RWPE2 (cell line): Measurements from ENCODE around the gene DPF3.
A peak's percentile ranks its signal among the peaks of the same experiment; 100 is the strongest.

Source experiments
- ATAC-seq: fragments of 200-7000 bp; cut with Tn5 transposase; 3 replicates; pipeline ENCODE4 v1.9.1; 2021; ENCODE audit warnings: low read depth
- DNase-seq: peaks from one replicate; pipeline ENCODE4 v3.0.0-alpha.2; 2020; ENCODE audit warnings: low spot score
- H3K27ac ChIP-seq: fragments of 450-650 bp; 2 replicates; pipeline ENCODE4 v1.5.1; 2017; ENCODE audit warnings: mild to moderate bottlenecking; ENCODE audit not compliant: poor library complexity, severe bottlenecking
- H3K27me3 ChIP-seq: fragments of 250-450 bp; sonication (Bioruptor Pico); 2 replicates; pipeline ENCODE4 v1.5.1; 2021; ENCODE audit warnings: mild to moderate bottlenecking, moderate library complexity; ENCODE audit not compliant: insufficient read depth, poor library complexity, severe bottlenecking
- H3K36me3 ChIP-seq: fragments of 250-450 bp; sonication (Bioruptor Pico); 2 replicates; pipeline ENCODE4 v1.5.1; 2020; ENCODE audit warnings: low read depth, mild to moderate bottlenecking, moderate library complexity
- H3K4me1 ChIP-seq: fragments of 250-450 bp; sonication (Bioruptor Pico); 2 replicates; pipeline ENCODE4 v1.5.1; 2021; ENCODE audit warnings: mild to moderate bottlenecking, moderate library complexity; ENCODE audit not compliant: insufficient read depth, poor library complexity, severe bottlenecking
- H3K4me3 ChIP-seq: fragments of 250-450 bp; sonication (Bioruptor Pico); 2 replicates; pipeline ENCODE4 v1.5.1; 2021; ENCODE audit warnings: mild to moderate bottlenecking, moderate library complexity; ENCODE audit not compliant: severe bottlenecking
- H3K9me3 ChIP-seq: fragments of 250-450 bp; sonication (Bioruptor Pico); 2 replicates; pipeline ENCODE4 v1.5.1; 2021; ENCODE audit warnings: mild to moderate bottlenecking, moderate library complexity; ENCODE audit not compliant: severe bottlenecking
- TF ChIP-seq, protein P1 (sequence below): fragments of 450-650 bp; IDR thresholded peaks from one replicate; pipeline ENCODE4 v1.5.1; 2017; ENCODE audit warnings: mild to moderate bottlenecking, moderate library complexity; ENCODE audit not compliant: poor library complexity, severe bottlenecking

The DPF3 gene

DNA sequence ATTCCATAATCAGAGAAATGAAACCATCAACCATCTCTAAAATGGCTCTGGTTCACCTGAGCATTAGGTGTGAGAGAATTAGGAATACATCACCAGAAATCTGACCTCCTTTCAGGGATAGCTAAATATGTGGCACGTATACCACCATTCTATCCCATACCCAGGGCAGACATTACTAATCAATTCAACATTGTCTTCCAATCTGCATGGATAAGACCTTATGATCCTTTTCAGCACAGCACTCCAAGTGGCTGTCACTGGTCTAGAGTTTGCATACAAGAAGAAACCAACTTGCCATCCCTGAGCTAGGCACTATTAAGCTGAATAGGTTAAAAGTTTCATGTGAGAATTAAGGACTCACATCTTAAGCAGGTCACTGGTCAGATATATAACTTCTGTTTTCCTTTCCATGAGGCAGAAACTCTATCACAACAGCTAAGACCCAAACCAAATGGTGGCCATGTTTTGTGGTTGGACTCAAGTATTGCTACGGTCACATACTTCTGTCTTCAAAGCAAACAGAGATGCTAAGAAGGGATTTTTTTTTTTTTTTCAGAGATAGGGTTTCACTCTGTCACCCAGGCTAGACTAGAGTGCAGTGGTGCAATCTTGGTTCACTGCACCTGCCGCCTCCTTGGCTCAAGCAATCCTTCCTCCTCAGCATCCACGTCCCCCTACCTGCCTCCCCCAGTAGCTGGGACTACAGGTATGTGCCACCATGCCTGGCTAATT is 249.0 kb downstream of the DPF3 start:
- Histone ChIP-seq H3K4me3 (no peak overlapping the region), H3K9me3 (no peaks in the 10 kb centered on the region), H3K27ac (no peak overlapping the region), H3K27me3 (no peaks in the 10 kb centered on the region), H3K36me3 (no peaks in the 10 kb centered on the region), H3K4me1 (peaks cover 13% of the 10 kb centered on the region)
- no peak for DNase-seq
- no peak for ATAC-seq
- TF ChIP-seq, protein P1, sequence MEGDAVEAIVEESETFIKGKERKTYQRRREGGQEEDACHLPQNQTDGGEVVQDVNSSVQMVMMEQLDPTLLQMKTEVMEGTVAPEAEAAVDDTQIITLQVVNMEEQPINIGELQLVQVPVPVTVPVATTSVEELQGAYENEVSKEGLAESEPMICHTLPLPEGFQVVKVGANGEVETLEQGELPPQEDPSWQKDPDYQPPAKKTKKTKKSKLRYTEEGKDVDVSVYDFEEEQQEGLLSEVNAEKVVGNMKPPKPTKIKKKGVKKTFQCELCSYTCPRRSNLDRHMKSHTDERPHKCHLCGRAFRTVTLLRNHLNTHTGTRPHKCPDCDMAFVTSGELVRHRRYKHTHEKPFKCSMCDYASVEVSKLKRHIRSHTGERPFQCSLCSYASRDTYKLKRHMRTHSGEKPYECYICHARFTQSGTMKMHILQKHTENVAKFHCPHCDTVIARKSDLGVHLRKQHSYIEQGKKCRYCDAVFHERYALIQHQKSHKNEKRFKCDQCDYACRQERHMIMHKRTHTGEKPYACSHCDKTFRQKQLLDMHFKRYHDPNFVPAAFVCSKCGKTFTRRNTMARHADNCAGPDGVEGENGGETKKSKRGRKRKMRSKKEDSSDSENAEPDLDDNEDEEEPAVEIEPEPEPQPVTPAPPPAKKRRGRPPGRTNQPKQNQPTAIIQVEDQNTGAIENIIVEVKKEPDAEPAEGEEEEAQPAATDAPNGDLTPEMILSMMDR, result no peak

DNA sequence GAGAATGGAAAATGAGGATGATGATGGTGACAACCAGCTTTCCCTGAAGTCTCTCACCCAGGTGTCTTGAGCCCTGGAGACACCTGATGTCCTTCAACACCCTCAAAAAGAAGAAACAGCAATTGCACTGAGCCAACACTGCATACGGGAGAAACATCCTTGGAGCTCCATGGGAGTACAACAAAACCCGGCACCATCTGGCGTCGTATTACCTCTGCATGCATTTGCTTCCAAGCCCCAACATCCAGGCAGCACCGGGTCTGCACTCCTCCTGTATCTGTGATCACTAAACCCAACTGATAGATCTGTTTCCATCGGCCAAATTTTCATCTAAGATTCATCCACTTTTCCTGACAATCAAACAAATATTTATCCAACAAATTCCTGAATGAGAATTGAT is 249.9 kb downstream of the DPF3 start:
- DNase-seq (no peak), ATAC-seq (no peak)
- H3K9me3 ChIP-seq, result no peaks in the 10 kb centered on the region
- TF ChIP-seq, protein P1, result no peak
- H3K4me1 ChIP-seq, result peaks cover 13% of the 10 kb centered on the region
- H3K27me3 ChIP-seq, result no peaks in the 10 kb centered on the region
- no peak overlapping the region for H3K4me3 ChIP-seq
- no peaks in the 10 kb centered on the region for H3K36me3 ChIP-seq
- peak overlapping the region; percentile 69 for H3K27ac ChIP-seq

DNA sequence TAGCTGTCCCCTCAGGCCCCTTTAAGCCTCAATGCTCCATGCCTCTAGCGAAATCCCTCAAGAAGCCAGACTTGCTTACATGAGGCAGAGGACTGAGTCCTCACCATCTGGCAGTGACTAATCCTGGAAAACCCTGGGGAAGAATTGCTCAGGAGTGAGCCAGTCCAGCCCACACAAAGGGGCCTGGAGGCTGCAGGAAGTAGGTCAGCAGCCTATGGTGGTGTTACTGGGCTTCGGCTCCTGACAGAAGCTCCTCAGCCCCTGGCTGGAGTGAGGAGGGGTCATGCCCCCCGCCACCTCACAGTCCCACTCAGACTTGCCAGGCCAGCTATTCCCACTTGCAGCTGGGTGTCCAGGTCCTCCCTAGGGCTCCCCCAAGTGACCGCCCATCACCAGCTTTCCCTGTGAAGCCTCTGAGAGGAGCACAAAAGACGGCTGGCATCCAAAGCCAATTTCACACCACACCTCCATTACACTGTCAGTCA is 250.5 kb downstream of the DPF3 start:
- no peaks in the 10 kb centered on the region for H3K9me3 ChIP-seq
- ATAC-seq (peak; percentile 100), DNase-seq (peak; percentile 91)
- H3K27me3 ChIP-seq, result no peaks in the 10 kb centered on the region
- H3K4me1 ChIP-seq, result peaks cover 17% of the 10 kb centered on the region
- peak overlapping the region; percentile 69 for H3K27ac ChIP-seq
- TF ChIP-seq, protein P1, result peak; percentile 24
- no peaks in the 10 kb centered on the region for H3K36me3 ChIP-seq
- H3K4me3 ChIP-seq, result no peak overlapping the region

DNA sequence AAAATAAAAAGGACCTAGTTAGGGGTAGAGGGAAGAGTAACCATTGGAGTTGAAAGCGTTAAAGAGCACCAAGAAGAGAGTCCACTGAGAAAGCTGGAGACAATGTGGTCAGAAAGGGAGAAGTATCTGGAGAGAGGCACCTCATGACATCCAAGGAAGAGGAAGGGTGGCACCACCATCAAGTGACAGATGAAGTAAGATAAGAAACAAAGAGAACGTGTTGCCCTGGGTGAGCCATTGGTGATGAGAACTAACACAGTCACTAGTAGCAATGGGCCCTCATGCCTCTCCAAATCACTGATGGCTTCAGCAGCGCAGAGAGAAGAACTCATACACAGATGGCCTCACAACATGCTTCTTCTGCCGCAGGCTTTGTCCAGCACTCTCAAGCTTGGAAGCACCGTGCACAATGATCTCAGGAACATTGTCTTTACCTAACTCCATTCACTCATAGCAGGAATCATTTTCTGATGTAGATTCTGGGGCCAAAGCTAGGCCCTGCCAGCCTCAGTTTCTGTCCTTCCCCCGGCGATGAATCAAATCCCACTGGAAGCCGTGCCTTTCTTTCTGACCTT is 252.9 kb downstream of the DPF3 start:
- H3K4me3 ChIP-seq, result no peak overlapping the region
- no peaks in the 10 kb centered on the region for H3K36me3 ChIP-seq
- TF ChIP-seq, protein P1, result no peak
- H3K27me3 ChIP-seq, result no peaks in the 10 kb centered on the region
- H3K4me1 ChIP-seq, result peaks cover 36% of the 10 kb centered on the region
- no peak for ATAC-seq
- H3K27ac ChIP-seq, result no peak overlapping the region
- no peaks in the 10 kb centered on the region for H3K9me3 ChIP-seq
- DNase-seq, result no peak

DNA sequence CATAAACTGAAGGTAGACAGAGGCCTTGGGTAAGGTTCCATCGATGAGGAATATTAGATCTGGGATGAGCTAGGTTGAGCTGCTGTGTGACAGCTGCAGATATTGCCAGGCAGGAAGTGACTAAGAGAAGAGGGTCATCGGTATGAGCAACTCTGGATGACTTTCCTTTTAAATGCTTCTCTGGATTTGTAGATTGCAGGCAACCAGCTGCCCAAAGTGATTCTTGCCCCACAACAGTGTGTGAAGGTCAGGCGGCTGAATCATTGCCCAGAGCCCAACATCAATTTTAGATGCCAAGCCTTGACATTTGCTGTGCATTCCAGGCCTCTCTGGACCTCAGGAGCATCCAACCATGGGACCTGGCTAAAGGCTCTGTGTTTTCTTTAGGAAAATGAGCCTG is 255.9 kb downstream of the DPF3 start:
- Histone ChIP-seq H3K4me1 (peaks cover 41% of the 10 kb centered on the region), H3K27me3 (no peaks in the 10 kb centered on the region), H3K36me3 (no peaks in the 10 kb centered on the region), H3K27ac (peak overlapping the region; percentile 73), H3K9me3 (no peaks in the 10 kb centered on the region), H3K4me3 (no peak overlapping the region)
- ATAC-seq (peak; percentile 89), DNase-seq (no peak)
- TF ChIP-seq, protein P1, result no peak
